HG02610 (cell line): ENCODE data around the gene ZNF311.
A peak's percentile ranks its signal among the peaks of the same experiment; 100 is the strongest.
"Not testable (repeated sequence)": the region's sequence is repeated elsewhere in the genome, so short reads cannot be mapped to it uniquely, and the experiment has no call there.

Experiments used
- ATAC-seq: cut with Tn5 transposase; IDR thresholded peaks from one replicate; pipeline ENCODE4 v1.9.1; 2021; ENCODE audit warnings: mild to moderate bottlenecking, moderate library complexity; ENCODE audit not compliant: unreplicated experiment

The ZNF311 gene

GRCh38 chr6:28983838-28984237 is 21.3 kb downstream of the ZNF311 start:
- no peak for ATAC-seq

GRCh38 chr6:28982476-28983266 is 22.4 kb downstream of the ZNF311 start:
- no peak for ATAC-seq

- ATAC-seq = peak; percentile 55
Measured at GRCh38 chr6:28981833-28982475, 23.2 kb downstream of the ZNF311 start.

GRCh38 chr6:28981431-28981832 is 23.7 kb downstream of the ZNF311 start:
- peak; percentile 19 for ATAC-seq

- no peak for ATAC-seq
Measured at GRCh38 chr6:28980852-28981430, 24.2 kb downstream of the ZNF311 start.

- no peak for ATAC-seq
Measured at GRCh38 chr6:28980137-28980851, 24.8 kb downstream of the ZNF311 start.

- no peak for ATAC-seq
Measured at GRCh38 chr6:28979679-28980078, 25.4 kb downstream of the ZNF311 start.

GRCh38 chr6:28978959-28979561 is 26.1 kb downstream of the ZNF311 start:
- no peak for ATAC-seq

- ATAC-seq = no peak
Measured at GRCh38 chr6:28978133-28978491, 27.0 kb downstream of the ZNF311 start.

GRCh38 chr6:28977341-28978132 is 27.6 kb downstream of the ZNF311 start:
- ATAC-seq = no peak

- no peak for ATAC-seq
Measured at GRCh38 chr6:28976677-28977076, 28.4 kb downstream of the ZNF311 start.

GRCh38 chr6:28974505-28974904 is 30.6 kb downstream of the ZNF311 start:
- ATAC-seq = no peak

- not testable (repeated sequence) for ATAC-seq
Measured at GRCh38 chr6:28970056-28970455, 35.1 kb downstream of the ZNF311 start.

GRCh38 chr6:28969129-28969528 is 36.0 kb downstream of the ZNF311 start:
- no peak for ATAC-seq

- no peak for ATAC-seq
Measured at GRCh38 chr6:28968476-28968875, 36.6 kb downstream of the ZNF311 start.

- ATAC-seq = no peak
Measured at GRCh38 chr6:28965706-28966105, 39.4 kb downstream of the ZNF311 start.

- ATAC-seq = no peak
Measured at GRCh38 chr6:28960846-28961500, 44.1 kb downstream of the ZNF311 start.

- not testable (repeated sequence) for ATAC-seq
Measured at GRCh38 chr6:28958561-28959243, 46.4 kb downstream of the ZNF311 start.

- ATAC-seq = not testable (repeated sequence)
Measured at GRCh38 chr6:28957795-28958314, 47.3 kb downstream of the ZNF311 start.
